NB4 (cell line): Measurements from ENCODE around the gene MROH8.

Source experiments
- MYC ChIP-seq: IDR thresholded peaks from 2 replicates; pipeline ENCODE4 v1.6.1; 2011; ENCODE audit warnings: low read depth, low read length
- POLR2A ChIP-seq: IDR thresholded peaks from 2 replicates; pipeline ENCODE4 v1.6.1; 2011; ENCODE audit warnings: mild to moderate bottlenecking; ENCODE audit not compliant: insufficient read length; ENCODE audit errors: extremely low read depth
- TF ChIP-seq, protein P1 (sequence below): IDR thresholded peaks from one replicate; pipeline ENCODE4 v1.5.1; 2012; ENCODE audit warnings: low read depth, low read length
- TF ChIP-seq, protein P2 (sequence below): IDR thresholded peaks from 2 replicates; pipeline ENCODE4 v1.6.1; 2011; ENCODE audit warnings: low read depth, low read length

DNA sequence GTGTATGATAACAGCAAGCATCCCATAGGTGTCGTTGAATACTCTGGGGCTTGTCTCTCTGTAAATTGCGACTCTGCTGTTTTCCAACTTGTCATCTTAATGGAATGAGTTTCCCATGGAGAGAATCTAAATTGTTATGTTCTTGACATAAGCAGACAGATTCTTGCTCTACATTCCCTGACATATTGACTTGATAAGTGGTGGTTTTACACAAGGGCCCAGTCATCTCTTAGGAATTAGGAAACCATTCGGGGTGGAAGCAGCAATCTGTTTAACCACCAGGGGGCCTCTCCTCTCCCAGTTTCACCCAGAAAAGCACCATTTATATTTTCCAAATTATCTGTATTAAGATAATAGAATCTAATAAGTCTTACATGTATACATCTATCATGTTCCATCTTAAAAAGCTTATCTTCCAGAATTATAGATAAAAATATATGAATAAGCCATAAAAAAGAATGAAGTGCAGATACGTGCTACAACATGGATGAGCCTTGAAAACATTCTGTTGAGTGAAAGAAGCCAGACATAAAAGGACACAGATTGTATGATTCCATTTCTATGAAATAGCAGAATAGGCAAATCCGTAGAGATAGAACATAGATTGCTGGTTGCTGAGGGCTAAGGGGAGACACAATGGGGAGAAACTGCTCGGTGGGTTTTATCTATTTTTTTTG lies 23.1 kb upstream of the MROH8 start:
- TF ChIP-seq, protein P1, sequence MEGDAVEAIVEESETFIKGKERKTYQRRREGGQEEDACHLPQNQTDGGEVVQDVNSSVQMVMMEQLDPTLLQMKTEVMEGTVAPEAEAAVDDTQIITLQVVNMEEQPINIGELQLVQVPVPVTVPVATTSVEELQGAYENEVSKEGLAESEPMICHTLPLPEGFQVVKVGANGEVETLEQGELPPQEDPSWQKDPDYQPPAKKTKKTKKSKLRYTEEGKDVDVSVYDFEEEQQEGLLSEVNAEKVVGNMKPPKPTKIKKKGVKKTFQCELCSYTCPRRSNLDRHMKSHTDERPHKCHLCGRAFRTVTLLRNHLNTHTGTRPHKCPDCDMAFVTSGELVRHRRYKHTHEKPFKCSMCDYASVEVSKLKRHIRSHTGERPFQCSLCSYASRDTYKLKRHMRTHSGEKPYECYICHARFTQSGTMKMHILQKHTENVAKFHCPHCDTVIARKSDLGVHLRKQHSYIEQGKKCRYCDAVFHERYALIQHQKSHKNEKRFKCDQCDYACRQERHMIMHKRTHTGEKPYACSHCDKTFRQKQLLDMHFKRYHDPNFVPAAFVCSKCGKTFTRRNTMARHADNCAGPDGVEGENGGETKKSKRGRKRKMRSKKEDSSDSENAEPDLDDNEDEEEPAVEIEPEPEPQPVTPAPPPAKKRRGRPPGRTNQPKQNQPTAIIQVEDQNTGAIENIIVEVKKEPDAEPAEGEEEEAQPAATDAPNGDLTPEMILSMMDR = peak; percentile 89
- TF ChIP-seq MYC = no peak
- TF ChIP-seq POLR2A = no peak
- TF ChIP-seq, protein P2, sequence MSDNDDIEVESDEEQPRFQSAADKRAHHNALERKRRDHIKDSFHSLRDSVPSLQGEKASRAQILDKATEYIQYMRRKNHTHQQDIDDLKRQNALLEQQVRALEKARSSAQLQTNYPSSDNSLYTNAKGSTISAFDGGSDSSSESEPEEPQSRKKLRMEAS = no peak
